Erythroblast (primary cell): ENCODE results near the gene GNB1L.

Source experiments
- GATA1 ChIP-seq: IDR thresholded peaks from 2 replicates; pipeline ENCODE4 v1.6.1; 2011; ENCODE audit warnings: low read depth, mild to moderate bottlenecking, control low read depth, low read length, moderate library complexity
- POLR2A ChIP-seq: IDR thresholded peaks from 2 replicates; pipeline ENCODE4 v1.6.1; 2011; ENCODE audit warnings: mild to moderate bottlenecking, low read length

DNA sequence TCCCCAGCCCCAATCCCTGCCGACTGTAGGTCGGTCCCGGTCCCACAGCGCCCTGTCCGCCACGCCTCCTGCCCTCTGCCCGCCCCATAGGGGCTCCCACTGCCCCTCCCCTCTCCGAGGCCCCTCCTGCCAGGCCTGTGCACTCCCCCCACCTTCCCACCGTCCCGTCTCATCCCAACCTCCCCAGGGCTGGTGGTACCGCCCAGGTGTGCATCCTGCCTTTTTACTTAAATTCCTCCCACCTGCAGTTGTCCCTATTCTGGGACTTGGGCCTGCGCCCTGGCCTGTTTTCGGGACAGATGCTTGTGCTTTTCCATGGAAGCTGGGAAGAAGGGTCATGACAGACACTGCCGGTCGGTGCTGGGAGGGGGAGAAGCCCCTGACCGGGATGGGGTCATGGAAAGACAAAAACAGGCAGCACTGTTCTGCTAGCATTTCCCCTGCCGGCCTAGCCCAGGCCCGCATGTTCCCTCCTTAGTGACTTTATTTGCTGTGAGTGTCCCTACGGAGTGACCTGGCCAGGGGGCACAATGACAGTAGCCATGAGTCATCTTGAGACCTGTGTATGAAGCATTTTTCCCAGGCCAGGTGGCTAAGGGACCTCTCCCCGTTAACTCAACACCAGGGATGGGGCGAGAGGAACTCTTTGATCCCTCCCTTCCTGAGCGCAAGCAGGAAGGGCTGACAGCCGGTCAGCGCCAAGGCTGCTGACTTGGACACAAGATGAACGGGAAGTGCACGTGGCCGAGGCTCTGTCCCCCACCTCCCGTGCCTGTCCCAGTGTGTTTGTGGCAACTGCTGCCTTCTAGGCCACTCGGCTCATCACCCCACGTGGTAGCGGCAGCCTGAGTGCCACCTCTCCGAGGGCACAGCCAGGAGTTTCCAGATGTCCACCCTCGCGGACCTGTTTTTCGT is 87.0 kb downstream of the GNB1L start:
- TF ChIP-seq POLR2A (no peak), GATA1 (no peak)
